GM18951 (cell line): ENCODE measurements around the gene KRT40.

Experiments used
- POLR2A ChIP-seq: IDR thresholded peaks from 4 replicates; pipeline ENCODE4 v1.6.1; 2011; ENCODE audit warnings: mild to moderate bottlenecking; ENCODE audit not compliant: insufficient read length, insufficient read depth; ENCODE audit errors: extremely low read depth
- in situ Hi-C: fragments of 300-500 bp; cut with MboI; formaldehyde crosslinking; loops from one replicate; pipeline ENCODE4 v1.12.0; 2022; ENCODE audit warnings: low sequenced_read_pairs, mixed read lengths, inconsistent platforms; ENCODE audit not compliant: unreplicated experiment

KRT40 gene

GRCh38 chr17:40952661-40953060 lies 31.5 kb downstream of the KRT40 start:
- in situ Hi-C loops, result no loop called here
- no peak for TF ChIP-seq POLR2A

GRCh38 chr17:40952154-40952553 lies 32.0 kb downstream of the KRT40 start:
- no peak for TF ChIP-seq POLR2A
- in situ Hi-C loops, result no loop called here

GRCh38 chr17:40951011-40951622 lies 33.0 kb downstream of the KRT40 start:
- no peak for TF ChIP-seq POLR2A
- in situ Hi-C loops, result no loop called here

- TF ChIP-seq POLR2A, result no peak
- in situ Hi-C loops, result no loop called here
Measured at GRCh38 chr17:40950176-40950575, 34.0 kb downstream of the KRT40 start.

- in situ Hi-C loops, result no loop called here
- TF ChIP-seq POLR2A, result no peak
Measured at GRCh38 chr17:40949418-40949817, 34.7 kb downstream of the KRT40 start.

- in situ Hi-C loops, result no loop called here
Measured at GRCh38 chr17:40947929-40948328, 36.2 kb downstream of the KRT40 start.

GRCh38 chr17:40945414-40945813 lies 38.7 kb downstream of the KRT40 start:
- in situ Hi-C loops, result no loop called here
- TF ChIP-seq POLR2A, result no peak

More at GRCh38 chr17:40947929-40948328, 36.2 kb downstream of the KRT40 start:
- no peak for TF ChIP-seq POLR2A

GRCh38 chr17:40944531-40944930 lies 39.6 kb downstream of the KRT40 start:
- TF ChIP-seq POLR2A, result no peak
- in situ Hi-C loops, result no loop called here

GRCh38 chr17:40942553-40942952 lies 41.6 kb downstream of the KRT40 start:
- in situ Hi-C loops, result no loop called here
- no peak for TF ChIP-seq POLR2A

GRCh38 chr17:40940266-40940665 lies 43.9 kb downstream of the KRT40 start:
- TF ChIP-seq POLR2A, result no peak

GRCh38 chr17:40938981-40939380 lies 45.1 kb downstream of the KRT40 start:
- in situ Hi-C loops, result no loop called here
- TF ChIP-seq POLR2A, result no peak

More at GRCh38 chr17:40940266-40940665, 43.9 kb downstream of the KRT40 start:
- in situ Hi-C loops, result no loop called here

- in situ Hi-C loops, result no loop called here
- TF ChIP-seq POLR2A, result no peak
Measured at GRCh38 chr17:40937384-40937819, 46.7 kb downstream of the KRT40 start, which contains the start of gene KRT23. Gene KRT23, minus strand, starts transcription at chr17:40937646. Its CDS starts 1,043 bp downstream, at chr17:40936603.

GRCh38 chr17:40936976-40937375 lies 47.1 kb downstream of the KRT40 start:
- in situ Hi-C loops, result no loop called here

GRCh38 chr17:40936437-40936971 lies 47.6 kb downstream of the KRT40 start:
- in situ Hi-C loops, result no loop called here
- TF ChIP-seq POLR2A, result no peak

More at GRCh38 chr17:40936976-40937375, 47.1 kb downstream of the KRT40 start:
- TF ChIP-seq POLR2A, result no peak

GRCh38 chr17:40935624-40936023 lies 48.5 kb downstream of the KRT40 start:
- TF ChIP-seq POLR2A, result no peak
- in situ Hi-C loops, result no loop called here

- in situ Hi-C loops, result no loop called here
- no peak for TF ChIP-seq POLR2A
Measured at GRCh38 chr17:40932608-40933007, 51.5 kb downstream of the KRT40 start.
